NT2/D1 (cell line): ENCODE measurements around the gene KIAA1210.

Experiments
- SUZ12 ChIP-seq: IDR thresholded peaks from 2 replicates; pipeline ENCODE4 v1.6.1; 2011; ENCODE audit not compliant: insufficient read length, insufficient read depth; ENCODE audit errors: extremely low read depth
- YY1 ChIP-seq: IDR thresholded peaks from 2 replicates; pipeline ENCODE4 v1.6.1; 2011; ENCODE audit not compliant: insufficient read length, insufficient read depth
- ZNF274 ChIP-seq: IDR thresholded peaks from 2 replicates; pipeline ENCODE4 v1.6.1; 2011; ENCODE audit warnings: mild to moderate bottlenecking, low read depth, low read length

- TF ChIP-seq YY1 (no peak), ZNF274 (no peak), SUZ12 (no peak)
These were observed 30.6 kb upstream of the KIAA1210 start for GRCh38 chrX:119158226-119158625.
